ENCODE results near the gene ELP4. TPM values are rescaled to one million over a fixed set of nuclear protein-coding genes. Genes with fewer than 3 reads are reported as not detected.
A peak's percentile ranks its signal among the peaks of the same experiment; 100 is the strongest.

Gene ELP4
- total and polyA plus RNA-seq, 9 of the 15 experiments (the other 6 are each of a cell fraction or from before 2014, with no cell fraction given) = 24.1 to 60.3 (median 38.7) TPM

GRCh38 chr11:31827455-31828206 lies 318.1 kb downstream of the ELP4 start:
- Histone ChIP-seq H4K20me1 (replicated peaks; ENCODE audit: control insufficient read depth, insufficient read depth, low read length) (no peaks in the 10 kb centered on the region), H3K27me3 (ENCODE audit: control insufficient read depth in 2 of 2, insufficient read depth in 2 of 2, low read length in 2 of 2) (peaks cover 49% of the 10 kb centered on the region in 2 experiments; a peak in 4 of 5 replicates), H3K9ac (ENCODE audit: insufficient read depth in 1 of 2, low read depth in 2 of 2, low read length in 2 of 2) (no peak overlapping the region), H3K79me2 (ENCODE audit: control insufficient read depth, insufficient read depth, low read length) (no peaks in the 10 kb centered on the region), H2AFZ (ENCODE audit: low read depth, low read length) (no peak overlapping the region), H3K4me1 (replicated peaks in 1 of 2; ENCODE audit: control insufficient read depth in 2 of 2, insufficient read depth in 2 of 2, low read length in 2 of 2) (peaks cover 0 to 13% of the 10 kb centered on the region in 2 experiments; a peak in 2 of 5 replicates), H3K9me3 (replicated peaks; ENCODE audit: control insufficient read depth, insufficient read depth, low read depth, low read length) (no peaks in the 10 kb centered on the region), H3K9me1 (ENCODE audit: control insufficient read depth, insufficient read depth, low read length) (no peaks in the 10 kb centered on the region), H3K4me3 (no peak overlapping the region), H3K27ac (ENCODE audit: extremely low read depth, low read depth, low read length) (no peak overlapping the region), H3K4me2 (ENCODE audit: insufficient read depth, low read length) (no peak overlapping the region), H3K36me3 (ENCODE audit: control insufficient read depth, insufficient read depth, low read length) (no peaks in the 10 kb centered on the region)
- in situ Hi-C loops (cut with MboI) (no loop called here), intact Hi-C loops (cut with micrococcal nuclease) (no loop called here)
- TF ChIP-seq ZNF717 (CRISPR knock-in tag; IDR thresholded peaks at IDR 0.05) (no peak), POLR2AphosphoS5 (IDR thresholded peaks at IDR 0.05; ENCODE audit: control insufficient read depth, insufficient read depth, low read depth, low read length) (no peak), RBM34 (IDR thresholded peaks at IDR 0.05; ENCODE audit: borderline replicate concordance, insufficient read depth, low read length) (no peak), RBM14 (IDR thresholded peaks at IDR 0.05; ENCODE audit: borderline replicate concordance, insufficient read depth, low read depth, low read length) (no peak), PRMT5 (CRISPR knock-in tag; IDR thresholded peaks at IDR 0.05) (no peak), ZNF324 (CRISPR knock-in tag; IDR thresholded peaks at IDR 0.05) (no peak), RBM17 (IDR thresholded peaks at IDR 0.05; ENCODE audit: borderline replicate concordance, low read depth, low read length) (no peak)
- ATAC-seq = no peak
- 6% methylated on average over 18 of the region's 18 CpGs for WGBS (ENCODE audit: insufficient coverage, low coverage, missing lambda C conversion rate)
- FAIRE-seq = peak; percentile 54
- DNase-seq (ENCODE audit: extremely low read depth in 1 of 4, low spot score in 3 of 4) = no peak
- no TSS peak for BruUV-seq (replicated peaks)
- ChIA-PET POLR2A (no interaction called here), CTCF (ENCODE audit: low intra/inter-chr PET ratio) (no interaction called here)

All from K562 (cell line).